G401.6 (cell line): ENCODE data around the gene GNB5.
"Not testable (repeated sequence)": the region's sequence is repeated elsewhere in the genome, so short reads cannot be mapped to it uniquely, and the experiment has no call there.

ENCODE experiments used
- FAIRE-seq: peaks from 2 replicates; lab custom pipeline; 2012; peaks lifted over from hg19 to GRCh38; lab: Jason Lieb, UNC

GNB5 gene

DNA sequence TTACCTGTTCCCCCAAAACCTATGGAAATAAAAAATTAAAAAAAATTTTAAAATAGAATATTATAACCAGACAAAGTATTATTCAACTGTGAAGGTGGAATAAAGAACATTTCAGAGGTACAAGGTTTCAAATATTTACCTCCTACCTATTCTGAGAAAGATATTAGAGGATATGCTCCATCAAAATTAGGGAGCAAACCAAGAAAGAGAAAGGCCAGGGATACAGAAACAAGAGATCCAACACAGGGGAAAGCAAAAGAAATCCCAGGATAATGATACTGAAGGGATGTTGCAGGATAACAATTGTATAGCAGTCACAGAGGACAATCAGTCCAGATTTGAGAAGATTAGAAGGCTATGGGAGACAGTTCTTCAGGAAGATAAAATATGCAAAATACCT is 101.0 kb downstream of the GNB5 start:
- FAIRE-seq: no peak

DNA sequence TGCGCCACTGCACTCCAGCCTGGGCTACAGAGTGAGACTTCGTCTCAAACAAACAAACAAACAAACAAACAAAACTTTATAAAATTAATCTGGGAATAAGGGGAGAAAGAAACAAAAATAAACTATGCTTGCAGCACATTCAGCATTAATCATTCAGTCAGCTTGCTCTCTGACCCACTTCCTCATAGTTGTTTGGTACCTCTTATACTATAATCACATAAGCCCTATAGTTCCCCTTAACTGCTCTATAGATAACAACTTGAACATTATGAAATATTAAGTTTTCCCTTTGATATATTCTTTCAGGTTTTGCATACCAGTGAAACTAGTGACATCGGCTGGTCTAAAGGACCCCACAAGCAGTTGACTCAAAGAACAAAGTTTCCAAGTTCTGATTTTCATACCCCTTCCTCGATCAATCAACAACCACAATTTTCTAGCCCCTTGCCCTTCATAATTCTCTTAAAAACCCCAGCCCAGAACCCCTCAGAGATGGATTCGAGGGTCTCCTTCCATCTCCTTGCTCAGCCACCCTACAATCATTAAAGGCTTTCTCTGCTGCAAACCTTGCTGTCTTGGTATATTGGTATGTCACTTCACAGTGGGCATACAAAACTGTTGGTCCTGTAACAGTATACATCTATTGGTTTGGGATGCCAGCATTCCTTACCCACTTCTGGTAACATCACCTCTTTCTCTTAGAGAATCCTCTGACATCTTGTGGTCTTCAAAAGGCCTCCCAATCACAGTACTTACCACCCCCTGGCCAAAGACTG is 105.0 kb downstream of the GNB5 start:
- no peak for FAIRE-seq

DNA sequence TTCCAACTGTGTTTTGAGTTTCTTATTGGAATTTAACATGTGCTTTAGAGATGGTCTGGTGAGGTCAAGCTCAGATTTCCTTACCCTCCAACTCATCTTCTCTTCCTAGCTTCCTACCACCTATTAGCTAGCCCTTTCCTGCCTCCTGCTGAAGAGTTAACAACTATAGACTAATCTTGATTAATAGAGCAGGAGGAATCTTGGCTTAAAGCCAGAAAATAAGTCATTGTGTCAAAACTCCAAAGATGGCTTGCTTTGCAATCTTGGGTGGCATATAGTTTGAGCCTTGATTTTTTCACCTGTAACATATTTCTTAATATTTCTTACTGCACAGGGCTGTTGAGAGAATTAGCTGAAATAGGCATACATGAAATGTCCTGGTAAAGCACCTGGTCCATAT is 105.9 kb downstream of the GNB5 start:
- no peak for FAIRE-seq

DNA sequence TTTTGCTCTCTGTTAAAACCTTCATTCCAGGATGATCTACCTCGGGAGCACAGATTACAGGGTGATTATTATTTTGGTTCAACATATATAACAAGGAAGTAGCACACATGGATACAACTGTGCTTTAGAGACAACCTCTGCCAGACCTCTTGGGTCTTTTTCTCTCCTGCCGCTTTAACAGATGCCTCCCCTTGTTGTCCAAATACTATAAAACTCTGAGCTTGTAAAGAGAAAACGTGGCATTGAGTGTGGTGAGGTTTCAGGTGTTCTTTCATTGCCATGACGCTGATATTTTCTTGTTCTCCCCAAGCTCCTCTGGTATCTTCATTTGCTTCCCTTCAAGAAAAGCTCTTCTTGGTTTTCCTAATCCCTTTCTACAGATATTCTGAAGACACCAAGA is 107.6 kb downstream of the GNB5 start:
- no peak for FAIRE-seq

DNA sequence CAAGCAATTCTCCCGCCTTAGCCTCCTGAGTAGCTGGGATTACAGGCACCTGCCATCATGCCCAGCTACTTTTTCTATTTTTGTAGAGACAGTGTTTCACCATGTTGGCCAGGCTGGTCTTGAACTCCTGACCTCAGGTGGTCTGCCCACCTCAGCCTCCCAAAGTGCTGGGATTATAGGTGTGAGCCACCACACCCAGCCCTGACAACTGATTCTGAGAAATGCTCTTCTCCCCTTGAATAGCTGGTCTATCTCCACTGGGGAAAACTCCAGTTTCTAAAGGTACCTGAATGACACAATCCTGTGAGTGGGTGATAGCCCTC is 108.2 kb downstream of the GNB5 start:
- FAIRE-seq: not testable (repeated sequence)

DNA sequence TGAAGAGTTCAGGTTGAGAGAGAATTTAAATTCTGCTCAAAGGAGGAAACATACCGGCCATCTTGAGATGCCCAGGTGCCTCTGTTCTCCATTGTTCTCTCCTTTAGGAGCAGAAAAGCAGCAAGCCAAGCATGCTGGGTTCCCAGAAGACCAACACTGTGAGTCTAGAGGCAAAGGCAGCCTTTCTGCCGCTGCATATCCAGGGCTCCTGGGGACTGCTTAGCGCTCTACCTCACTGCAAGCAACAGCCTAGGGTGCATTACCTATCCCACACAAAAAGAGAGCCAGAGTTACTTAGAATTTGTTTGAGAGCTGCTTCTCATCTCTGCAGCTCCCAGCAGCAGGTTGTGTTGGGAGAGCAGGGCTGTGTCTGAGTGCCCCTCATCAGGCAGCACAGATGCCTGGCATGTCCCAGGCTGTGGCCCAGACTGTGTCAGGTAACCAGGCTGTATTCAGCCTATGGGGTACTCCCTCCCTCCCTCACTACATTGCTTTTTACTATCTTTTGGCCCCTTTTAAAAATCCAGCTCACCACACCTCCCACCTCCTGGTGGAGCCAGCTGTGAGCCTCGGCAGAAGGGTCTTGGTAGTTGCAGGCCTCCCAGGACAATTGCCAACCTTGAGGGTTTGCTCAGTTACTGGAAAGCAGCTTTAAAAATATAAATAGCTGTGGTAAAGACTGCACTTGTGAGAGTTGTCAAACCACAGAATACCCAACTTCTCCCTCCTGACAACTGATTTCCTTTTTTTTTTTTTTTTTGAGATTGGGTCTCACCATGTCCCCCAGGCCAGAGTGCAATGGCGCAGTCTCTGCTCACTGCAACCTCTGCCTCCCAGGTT is 108.8 kb downstream of the GNB5 start:
- FAIRE-seq: no peak

DNA sequence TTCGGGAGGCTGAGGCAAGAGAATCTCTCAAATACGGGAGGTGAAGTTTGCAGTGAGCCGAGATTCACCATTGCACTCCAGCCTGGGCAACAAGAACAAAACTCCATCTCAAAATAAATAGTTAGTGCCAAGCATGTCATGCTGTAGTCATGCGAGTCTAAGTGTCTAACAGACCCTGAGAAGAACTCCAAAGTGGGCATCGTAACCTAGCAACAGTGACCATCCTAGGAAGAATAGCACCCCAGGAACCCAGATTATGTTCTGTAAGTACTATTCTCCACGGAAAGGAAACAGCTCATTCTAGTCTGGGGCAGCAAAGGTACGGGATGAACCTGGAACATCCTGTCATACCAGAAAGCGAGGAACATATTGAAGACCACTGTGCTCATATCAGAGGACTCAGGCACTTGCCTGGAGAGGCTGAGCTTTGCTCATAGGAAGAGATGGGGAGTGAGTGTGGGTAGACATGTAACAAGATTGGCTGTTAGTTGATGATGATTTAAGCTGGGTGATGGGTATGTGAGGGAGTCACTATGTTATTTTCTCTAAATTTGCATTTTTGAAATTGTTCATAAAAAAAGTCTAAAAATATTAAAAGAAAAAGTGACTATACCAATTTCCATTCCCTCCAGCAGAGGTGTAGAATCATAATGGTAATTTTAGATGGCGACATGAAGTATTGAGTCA is 110.3 kb downstream of the GNB5 start:
- FAIRE-seq: no peak

DNA sequence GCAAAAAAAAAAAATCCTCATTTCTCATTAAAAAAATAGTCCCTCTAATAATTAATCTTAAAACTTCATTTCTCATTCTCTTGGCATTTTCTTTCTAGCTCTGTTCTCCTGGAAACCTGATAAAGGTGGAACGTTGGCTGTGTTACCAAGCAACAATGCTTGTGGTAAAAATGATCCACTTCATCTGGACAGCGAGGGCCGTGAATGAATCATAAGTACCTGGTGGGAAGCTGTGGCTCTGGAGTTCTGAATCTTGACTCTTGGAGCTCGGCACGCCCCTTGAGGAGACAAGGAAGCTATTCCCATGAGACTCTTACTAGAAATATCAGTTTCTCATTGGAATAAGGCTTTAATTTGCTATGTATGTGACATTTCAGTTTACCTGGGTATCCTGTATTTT is 111.2 kb downstream of the GNB5 start:
- FAIRE-seq: no peak

DNA sequence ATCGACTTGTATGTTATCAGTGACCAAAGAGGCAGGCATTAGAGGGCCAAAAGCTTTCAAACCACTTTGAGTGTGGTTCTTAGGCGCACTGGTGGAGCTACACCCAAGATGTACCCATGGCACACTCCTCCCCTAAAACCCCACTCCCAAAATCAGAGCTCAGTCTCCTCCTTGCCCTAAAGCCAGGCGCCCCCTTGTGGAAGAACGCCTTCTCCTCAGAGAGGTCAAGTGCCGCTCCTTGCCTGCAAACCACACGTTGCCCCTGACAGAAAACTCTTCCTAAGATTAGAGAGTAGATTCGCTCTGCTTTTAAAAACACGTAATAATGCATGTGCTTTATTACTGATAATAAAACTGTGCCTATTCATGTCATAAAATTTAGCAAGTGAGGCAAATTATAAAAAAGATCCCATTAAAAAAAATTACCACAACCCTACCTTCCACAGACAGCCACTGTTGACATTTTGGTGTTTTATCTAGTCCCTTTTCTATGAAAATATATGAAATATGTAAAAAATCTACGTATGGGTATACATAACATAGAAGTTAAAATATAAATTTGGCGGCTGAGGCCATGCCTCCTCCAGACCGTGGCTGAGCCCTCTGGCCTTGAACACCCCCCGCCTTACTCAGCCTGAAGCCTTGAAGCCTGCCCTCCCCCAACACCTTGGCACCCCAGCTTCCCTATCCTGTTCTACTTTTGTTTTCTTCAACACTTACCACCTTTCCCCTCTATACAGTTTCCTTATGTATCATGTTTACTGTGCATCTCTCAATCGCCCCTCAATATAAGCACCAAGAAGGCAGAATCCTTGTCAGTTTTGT is 112.1 kb downstream of the GNB5 start:
- FAIRE-seq: no peak

DNA sequence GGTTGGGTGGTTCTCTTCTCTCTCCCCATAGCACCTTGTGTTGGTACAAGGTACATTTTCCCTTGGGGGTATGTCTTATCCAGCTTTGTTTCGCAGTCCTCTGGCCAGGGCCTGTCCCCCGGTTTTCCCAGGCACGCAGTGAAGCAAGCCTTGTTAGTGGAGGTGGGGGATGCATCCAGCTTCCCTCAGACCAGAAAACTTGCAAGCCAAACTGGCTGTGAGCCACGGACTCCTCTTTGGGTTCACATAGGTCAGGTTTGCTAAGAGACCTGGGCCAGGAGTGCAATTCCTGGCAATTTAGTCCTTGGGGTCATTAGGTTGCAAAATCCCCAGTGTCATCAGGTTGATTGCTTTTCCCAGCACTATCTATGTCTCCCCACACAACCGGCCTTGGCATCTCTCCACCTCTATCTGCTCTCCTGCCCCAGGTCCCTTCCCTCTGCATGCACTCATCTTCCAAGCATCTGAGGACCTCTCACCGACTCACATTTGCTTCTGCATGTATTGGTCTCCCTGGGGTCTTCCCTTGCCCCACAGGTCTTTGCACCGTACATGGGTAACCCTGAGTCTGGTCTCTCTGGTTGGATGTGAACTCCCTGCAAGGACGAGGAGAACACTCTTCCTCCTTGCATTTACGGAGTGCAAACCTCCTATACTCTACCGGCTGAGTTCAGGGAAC is 112.9 kb downstream of the GNB5 start:
- FAIRE-seq: no peak

DNA sequence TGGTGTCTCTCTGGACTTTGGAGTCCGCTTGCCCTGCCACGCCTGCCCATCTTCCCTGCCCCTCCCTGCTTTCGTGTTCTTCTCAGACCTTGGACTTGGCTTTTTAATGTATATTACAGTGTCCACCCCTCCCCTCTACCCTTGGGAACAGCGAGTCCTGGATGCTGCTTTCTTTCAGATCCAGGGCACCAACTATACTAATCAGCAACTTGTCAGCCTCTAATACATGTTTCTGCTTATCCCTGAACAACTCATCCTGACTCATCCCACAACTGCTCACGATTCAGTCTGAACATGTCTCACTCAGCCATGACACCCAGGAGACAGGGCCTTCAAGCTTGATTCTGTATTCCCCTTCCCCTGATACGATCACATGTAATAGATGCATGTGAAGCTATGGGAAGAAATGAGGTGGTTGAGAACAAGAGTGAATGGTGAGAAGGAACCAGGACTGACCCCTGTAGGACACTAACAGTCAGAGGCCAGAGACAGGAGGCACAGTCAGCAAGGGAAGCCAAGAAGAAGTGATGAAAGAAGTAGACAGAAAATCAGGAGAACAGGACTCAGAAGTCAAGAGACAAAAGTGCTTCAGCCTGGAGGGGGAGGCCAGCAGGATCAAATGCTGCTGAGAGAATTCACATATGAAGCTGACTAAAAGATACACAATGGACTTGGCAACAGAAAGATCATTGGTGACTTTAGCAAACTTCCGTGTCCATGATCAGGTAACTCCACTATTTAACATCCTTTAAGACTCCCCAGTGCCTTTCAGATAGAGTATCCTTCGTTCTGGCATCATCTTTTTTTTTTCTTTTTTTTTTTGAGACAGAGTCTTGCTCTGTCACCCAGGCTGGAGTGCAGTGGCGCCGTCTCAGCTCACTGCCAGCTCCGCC is 114.1 kb downstream of the GNB5 start:
- FAIRE-seq: no peak

DNA sequence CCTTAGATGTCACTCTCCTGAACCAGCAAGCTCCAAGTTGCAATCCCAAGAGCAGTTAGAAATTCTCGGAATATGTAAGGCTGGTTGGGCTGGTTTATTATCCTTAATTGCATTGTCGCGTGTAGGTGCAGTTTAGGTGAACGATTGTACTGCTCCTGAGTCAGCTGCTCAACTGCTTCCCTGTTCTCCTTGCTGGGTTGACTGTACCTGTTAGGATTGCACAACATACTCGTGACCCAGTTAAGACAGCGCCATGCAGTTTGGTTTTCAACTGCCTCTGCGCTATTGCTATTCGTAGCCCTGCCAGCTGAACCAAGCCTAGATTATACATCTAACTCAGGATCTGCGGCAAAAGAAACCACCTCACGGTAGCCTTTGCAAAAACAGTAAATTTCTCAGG is 119.6 kb downstream of the GNB5 start:
- FAIRE-seq: no peak

DNA sequence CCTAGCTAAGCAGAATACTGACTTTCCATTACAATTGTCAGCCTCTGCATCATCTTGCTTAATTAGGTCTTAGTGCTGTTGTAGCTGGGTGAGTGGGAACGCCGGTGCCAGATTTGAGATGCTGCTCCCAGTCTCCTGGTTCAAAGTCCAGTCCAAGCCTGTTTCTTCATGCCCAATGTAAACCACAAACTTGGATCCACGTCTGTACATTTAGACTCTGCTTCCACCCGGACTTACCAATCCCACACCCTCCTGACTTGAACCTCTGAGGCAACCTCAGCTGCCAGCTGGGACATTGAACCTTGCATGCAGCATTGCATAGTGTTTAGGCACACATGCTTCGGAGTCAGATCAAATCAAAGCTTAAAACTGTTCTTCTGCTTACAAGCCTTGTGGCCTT is 121.6 kb downstream of the GNB5 start:
- FAIRE-seq: no peak

DNA sequence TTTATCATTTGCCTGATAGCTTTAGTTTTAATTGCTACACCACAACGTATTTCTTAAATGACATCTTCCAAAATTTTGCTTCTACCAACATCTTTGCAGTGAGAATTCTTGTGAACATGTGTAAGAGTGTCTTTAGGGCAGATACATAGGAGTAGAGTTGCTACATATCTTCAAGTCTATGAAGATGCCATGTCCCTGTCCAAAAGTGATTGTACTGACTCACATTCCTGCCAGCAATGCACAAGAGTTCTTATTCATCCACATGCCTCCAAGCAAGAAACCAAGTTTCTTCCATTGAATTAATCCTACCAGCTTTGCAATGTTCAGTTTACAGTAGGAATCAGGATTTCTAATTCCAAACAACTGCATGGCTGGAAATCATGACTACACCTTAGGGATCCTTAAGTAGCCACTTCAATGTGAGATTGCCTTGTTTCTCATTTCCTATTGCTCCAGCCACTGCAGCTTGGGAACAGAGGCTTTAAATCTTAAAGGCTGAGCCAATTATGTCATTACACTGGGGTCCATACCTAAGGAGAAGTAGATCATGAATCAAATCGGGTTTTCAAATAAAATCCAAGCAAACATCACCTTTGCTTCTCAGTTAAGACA is 123.1 kb downstream of the GNB5 start:
- FAIRE-seq: no peak

DNA sequence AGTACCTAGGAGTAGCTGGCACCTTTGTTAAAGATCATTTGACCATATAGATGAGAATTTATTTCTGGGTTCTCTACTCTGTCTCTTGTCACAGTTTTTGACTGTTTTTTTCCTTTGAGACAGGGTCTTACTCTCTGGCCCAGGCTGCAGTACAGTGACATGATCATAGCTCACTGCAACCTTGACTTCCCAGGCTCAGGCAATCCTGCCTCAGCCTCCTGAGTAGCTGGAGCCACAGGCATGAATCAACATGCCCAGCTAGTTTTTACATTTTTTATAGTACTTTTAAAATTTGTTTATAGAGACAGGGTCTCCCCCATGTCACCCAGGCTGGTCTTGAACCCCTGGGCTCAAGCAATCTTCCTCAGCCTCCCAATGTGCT is 123.7 kb downstream of the GNB5 start:
- no peak for FAIRE-seq

DNA sequence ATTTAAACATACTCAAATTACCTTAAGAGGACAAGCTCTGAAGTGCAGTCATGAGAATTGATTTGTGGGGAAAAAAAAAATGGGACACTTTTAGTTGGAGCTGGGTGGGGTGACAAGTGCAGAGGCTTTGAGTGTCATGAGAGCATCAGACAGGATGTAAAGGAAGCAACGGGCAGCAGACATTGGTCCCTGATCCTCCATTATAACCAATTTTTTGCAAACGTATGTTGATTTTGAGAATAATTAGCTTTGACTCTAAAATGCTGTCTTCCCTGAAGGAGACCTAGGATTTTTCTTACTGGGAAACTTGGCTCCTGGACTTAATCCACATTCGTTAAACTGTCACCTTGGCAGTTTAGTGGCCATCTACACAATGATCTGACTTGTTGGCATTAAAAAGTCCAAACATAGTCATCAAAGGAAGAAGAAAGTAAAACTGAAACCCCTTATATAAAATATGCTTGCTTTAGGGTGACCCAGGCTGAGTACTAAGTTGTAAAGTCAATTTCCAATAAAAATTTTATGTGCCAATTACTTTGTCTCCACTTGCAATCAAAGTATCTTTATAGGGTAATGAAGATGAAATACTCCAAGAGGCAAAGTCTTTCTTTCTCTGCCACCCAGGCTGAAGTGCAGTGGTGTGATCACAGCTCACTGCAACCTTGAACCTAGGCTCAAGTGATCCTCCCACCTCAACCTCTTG is 124.2 kb downstream of the GNB5 start:
- FAIRE-seq: no peak
